CD4-positive, alpha-beta T cell treated with Interferon alpha-2 for 1 hour (primary cell): ENCODE data around the gene PPME1.

Source experiments
- DNase-seq, 2 donors: peaks; one replicate each; pipeline ENCODE4 v3.0.0-alpha.2; 2020 to 2022

The PPME1 gene

DNA sequence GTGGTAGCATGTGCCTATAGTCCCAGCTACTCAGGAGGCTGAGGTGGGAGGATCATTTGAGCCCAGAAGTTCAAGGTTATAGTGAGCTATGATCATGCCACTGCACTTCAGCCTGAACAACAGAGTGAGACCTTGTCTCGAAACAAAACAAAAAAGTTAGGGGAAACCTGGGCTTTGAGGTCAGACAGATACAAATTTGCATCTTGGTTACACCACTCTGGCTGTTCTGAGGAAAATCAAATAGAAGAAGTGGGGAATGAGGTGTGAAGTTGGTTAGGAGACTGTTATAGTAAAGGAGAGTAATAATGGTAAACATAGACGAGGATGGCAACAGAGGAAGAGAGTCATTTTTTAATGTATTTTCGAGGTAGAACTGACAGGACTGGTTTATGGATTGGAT is 62.6 kb downstream of the PPME1 start:
- DNase-seq, result no peak

DNA sequence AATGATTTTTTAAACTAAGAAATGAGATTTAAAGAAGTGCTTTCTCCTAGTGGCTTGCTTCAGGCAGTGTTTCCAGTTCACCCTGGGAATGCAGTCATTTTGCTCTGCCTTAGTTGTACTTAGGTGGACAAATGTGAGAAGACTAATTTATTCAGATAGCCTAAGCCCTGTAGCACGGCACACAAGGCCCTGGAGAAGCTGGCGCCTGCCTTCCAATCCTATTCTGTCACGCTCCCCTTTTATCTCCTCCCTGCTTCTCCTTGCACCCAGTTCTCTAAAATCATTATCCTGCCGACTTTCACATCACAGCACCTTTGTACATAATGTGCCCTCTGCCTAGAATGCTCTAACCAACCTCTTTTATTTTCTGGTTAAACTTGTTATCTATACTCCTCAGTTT is 64.0 kb downstream of the PPME1 start:
- DNase-seq, result no peak

DNA sequence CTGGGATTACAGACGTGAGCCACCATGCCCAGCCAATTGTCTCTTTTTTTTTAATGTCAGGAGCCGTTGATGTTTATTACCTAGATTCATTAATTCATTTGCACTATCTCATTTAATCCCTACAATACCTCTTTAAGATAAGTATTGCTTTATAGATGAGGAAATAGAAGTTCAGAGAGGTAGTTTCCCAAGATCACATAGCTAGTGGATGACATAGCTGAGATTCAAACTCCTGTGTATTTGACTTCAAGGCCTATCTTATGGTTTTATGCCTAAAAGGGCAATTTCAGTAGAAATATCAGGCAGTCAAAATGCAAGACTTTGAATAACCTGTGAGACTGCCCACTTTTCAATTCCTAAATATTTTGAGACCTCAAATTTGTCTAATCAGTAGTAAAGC is 66.5 kb downstream of the PPME1 start:
- no peak for DNase-seq

DNA sequence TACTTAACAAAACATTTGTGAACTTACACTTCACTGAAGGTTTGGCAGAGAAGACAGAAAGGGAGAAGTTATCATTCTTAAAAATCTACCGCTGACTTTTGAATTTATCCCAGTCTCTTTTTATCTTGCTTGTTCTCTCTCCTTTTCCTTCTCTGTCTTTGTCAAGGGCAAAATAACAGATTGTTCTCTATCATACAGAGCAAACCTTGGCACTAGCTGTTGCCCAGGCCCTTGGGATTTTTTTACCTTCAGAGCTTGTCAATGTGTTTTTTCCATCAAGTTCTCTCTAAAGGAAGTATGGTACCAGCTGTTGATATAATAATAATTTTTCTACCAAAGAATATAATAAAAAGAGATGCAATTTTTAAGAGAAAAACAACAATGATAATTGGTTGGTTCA is 67.2 kb downstream of the PPME1 start:
- no peak for DNase-seq

DNA sequence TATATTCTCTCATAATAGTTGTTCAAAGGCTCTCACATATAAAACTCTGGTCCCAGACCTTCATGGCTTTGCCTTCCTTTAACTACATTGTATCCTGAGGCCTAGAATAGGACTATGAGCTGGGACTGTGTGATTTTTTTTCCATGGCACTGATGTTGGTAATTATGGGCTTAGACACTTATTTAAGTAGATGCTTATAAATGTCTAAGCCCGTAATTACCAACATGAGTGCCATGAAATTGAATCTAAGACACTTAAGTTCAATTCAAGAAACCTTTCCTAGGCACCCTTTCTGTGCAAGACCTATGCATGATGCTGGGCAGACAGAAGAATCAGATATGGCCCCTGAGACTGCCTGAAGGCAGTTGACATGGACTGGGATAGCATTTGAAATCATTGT is 77.4 kb downstream of the PPME1 start:
- DNase-seq, result no peak

DNA sequence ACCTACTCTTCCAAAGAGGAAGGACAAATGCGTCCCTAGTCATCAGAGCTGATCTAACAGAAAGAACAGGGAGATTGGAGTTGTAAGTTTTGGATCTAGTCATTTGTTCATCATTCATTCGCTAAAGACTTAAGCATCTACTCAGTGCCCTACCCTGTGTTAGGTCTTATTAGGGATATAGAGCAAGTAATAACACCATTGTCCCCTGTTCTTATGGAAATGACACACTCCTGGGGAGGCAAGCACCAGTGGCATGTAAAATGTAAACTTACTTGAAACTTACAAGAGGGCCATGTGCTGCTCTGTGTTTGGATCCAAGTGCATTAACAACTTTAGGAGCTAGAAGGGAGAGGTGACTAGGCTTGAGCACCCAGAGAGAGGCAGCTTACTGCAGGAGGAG is 78.4 kb downstream of the PPME1 start:
- DNase-seq, result no peak

DNA sequence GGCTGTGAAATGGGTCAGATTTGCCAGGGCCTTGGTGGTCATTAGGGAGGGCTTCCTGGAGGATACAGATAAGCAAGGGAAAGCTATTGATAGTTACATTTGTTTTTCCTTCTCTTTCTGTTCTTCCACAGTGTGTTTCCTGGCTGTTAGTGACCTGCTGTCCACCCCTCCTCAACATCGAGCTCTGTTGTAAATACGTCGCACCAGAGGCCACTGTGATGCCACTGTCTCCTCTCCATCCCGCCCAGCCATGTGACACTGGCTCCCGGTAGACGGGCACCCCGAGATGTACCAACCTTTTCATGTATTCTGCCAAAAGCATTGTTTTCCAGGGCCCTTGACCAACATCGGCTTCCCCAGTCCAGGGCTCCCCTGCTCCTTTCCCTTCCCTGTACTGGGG is 82.3 kb downstream of the PPME1 start:
- DNase-seq, result no peak

DNA sequence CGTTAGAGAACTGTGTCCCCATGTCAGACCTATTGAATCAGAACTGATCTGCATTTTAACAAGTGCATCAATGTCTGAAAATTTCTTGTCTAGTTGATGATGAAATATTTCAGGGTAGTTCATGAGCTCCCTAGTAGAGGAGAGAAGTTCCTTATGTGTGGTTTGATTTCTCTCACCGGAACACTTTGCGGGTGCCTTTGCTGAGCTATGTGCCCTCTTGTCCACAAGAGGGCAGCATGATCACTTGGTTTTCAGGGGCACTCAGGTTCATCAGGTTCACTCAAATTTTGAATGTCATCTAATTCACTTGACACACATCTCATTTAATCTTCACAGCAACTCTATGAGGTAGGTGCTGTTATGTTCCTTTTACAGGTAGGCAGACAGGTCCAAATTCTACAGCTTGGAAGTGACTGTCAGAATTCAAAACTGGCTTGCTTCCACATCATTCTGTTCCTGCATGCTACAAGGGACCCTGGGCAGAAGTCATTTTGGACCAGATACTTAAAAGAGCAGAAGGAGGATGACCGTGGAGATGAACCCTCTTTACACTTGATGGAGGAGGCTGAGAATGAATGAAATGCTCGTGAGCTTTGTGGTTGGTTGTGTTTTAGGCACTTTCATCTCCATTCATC is 84.8 kb downstream of the PPME1 start:
- peak; percentile 56 to 64 for DNase-seq

DNA sequence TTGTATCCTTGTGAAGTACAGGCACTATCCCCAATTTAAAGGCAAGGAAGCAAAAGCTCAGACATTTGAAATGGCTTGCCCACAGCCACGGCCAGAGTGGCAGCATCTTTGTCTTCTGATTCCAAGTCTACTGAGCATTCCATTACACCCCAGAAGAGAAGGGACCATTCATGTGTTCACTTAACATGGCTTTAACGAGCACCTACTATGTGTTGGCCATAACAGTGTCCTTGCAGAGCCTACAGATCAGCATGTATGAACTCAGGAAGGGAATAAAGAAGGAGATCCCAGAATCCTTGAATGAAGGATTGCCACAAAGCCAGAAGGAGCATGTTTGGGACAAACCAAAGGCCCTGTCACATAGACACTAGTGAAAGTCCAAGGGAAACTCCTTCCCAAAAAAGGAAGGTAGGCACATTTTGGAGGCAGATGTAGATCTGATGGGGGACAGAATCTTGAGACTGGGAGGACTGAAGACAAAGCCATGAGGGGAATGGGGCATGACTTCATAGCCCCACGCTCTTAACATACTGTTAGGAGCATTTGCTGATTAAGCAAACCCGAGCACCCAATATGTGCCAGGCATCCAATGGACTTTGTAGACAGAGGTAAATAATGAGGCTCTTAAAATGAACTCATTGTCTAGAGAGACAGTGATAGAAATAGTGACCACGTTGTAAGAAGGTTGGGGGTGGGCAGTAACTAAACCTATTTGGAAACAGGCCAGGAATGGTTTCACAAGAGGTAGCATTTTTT is 85.5 kb downstream of the PPME1 start:
- no peak for DNase-seq

DNA sequence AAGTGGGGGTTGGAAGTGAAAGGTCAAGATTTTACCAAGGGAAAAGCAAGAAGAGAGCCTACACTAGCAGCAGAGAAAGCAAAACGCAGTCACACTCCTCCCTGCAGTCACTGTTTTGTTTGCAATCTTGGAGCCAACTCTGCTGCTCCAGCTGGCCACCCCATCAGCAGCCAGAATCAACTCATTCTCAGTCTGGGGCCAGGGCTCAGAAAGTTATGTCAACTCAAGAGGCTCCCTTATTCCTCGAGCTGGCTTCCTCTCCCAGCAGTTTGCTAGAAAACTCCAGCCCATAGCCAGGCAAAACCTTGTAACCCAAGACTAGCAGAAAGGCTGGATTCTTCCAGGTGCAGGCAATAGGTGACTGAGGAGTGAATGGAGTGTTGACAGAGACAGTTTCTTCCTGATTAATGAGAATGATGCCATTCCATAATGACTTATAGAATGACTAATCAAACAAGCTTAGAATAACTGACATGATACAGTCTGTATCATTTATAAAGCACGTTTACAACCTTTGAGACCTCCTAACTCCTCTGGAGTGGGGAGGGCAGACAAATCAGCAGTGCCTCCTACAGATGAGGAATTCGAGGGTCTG is 87.0 kb downstream of the PPME1 start:
- no peak for DNase-seq

DNA sequence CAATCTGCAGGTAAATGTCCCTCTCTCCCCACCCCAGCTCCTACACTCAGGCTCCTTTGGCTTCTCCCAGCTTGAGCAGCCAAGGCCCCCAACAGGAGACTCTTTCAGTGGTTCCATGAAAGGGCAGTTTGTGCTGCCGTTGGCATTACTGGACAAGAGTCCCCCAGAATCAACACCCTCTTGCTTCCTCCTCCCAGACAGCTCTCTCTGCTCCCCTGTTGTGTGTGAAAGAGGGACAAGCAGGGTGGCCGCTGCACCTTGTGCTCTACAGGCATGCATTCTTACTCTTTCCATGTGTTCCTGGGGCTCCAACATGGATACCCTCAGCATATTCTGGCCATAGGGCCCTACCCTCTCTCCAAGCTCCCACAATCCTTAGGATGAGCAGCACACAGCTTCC is 91.6 kb downstream of the PPME1 start:
- DNase-seq, result no peak

DNA sequence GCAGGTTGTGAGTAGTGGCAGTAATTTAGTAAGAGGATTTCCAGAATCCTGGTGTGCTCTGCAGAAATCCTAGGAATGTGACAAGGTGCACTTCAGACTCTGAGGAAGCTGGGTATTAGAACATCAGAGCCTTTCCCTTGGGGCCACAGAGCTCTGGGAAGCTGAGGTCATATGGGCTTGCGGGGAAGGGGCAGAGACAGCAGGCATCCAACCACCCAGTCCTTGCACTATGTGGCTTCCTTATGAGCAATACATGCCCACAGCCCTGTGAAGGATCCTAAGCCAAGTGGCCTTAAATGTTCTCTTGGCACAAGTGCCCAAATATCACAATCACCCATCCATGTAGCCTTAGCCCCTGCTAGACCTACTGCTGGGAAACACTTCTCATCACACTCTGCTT is 94.2 kb downstream of the PPME1 start:
- no peak for DNase-seq

DNA sequence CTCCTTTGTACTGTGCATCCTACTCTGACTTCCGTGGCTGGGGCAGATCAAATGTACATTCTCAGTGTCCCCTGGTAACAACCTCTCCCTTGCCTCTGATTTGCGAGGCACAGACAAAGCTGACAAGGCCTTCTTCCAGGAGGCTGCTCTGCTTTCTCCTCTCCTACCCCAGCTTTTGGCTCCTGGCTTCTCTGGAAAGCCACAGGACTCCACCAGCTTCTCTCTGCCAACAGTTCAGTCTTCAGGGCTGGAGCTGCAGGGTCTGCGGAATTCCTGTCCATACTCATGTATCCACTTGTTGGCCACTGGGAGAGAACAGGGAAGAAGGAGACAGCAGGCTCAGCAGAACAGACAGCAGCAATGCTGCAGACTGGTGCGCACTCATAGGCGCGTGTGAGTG is 95.9 kb downstream of the PPME1 start:
- no peak for DNase-seq

DNA sequence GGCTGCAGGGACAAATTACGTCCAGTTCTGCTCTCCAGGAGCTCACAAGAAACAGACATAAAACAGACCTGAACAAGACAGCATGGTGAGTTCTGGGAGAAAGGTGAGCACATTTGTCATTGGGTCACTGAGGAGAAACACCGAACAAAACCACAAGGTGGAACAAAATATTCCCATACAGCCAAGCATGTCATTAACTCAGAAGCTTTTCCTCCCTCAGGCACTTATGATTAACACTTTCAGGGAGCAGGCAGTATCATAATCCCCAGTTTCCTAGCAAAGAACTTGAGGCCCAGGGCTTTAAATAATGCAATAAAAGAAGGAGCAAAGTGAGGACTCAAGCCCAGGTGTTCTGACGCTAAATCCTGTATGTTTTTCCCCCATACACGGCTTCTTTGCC is 97.4 kb downstream of the PPME1 start:
- no peak for DNase-seq

DNA sequence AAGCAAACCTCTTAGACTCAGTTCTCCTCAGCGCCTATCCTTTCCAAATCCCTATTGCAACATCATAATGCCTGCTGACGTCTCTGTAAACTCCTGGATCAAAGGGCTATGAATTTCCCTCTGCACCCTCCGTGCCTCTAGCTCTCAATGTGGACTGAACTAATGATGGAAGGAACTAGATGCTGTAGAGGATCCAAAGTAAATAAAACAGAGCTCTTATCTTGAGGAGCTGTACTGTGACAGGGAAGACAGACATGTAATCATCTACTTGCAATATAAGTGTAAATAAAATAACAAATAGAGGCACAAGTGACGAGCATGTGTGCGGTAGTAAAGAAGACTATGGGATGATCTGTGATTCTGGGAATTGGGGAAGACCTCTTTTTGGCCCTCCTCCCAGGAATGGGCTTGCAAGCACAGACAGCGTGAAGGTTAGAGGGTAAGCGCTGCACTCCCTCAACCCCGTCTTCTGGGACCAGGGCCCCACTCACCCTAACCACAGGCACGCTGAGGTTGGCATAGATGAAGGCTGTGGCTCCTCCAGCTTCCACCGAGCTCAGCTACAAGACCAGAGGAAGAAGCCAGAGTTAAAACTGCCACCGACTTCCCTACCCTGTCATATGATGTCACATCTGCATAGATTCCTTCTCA is 98.2 kb downstream of the PPME1 start:
- DNase-seq, result no peak

DNA sequence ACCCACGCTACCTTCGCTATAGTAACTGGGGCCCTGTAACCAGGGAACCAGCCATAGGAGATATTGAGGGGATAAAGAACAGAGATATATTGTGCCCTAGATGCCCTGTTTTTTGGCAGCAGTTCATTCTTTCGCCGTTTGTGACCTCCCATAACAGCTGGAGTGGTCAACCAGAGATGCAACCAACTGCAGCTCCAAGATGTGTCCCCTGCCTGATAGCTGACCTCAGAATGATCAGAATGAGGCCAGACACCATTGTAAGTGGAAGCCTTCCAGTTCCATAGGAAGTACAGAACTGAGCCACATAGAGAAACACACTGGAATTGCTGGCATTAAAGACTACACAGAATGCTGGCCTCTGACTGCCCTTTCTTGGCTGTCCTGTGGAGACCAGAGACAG is 101.2 kb downstream of the PPME1 start:
- no peak for DNase-seq

DNA sequence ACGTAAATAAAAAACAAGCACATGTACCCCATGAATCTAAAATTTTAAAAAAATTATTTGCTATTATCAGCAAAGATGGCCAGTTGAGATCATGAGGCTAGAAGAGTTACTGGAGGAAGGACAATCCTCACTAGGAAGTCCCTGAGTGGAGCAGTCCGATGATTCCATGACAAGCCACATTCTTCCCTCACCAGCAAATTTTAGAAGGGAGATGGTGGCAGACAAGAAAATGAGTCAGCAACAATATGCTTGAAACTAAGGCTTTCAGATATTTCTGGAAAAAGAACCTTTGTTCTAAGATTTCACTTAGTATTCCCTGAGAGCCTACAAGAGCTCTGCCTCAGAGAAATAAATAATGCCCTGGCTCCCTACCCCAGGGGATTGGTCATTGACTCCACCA is 105.5 kb downstream of the PPME1 start:
- no peak for DNase-seq

DNA sequence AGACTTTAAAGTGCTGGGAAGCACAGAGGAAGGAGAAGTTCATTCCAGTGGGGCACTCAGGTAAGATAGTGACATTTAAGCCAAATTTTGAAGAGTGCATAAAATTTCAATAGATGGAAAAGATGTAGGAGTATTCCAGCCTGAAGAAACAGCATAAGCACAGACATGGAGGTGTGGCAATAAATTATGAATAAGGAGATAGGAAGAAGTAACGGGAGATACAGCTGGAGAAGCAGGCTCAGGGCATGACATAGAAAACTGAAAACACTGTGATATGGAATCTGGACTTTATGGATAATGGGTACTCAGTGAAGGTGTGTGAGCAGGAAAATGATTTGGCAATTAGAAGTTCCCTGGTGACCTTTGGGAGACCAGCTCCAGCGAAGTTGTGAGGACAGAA is 107.0 kb downstream of the PPME1 start:
- DNase-seq, result no peak

DNA sequence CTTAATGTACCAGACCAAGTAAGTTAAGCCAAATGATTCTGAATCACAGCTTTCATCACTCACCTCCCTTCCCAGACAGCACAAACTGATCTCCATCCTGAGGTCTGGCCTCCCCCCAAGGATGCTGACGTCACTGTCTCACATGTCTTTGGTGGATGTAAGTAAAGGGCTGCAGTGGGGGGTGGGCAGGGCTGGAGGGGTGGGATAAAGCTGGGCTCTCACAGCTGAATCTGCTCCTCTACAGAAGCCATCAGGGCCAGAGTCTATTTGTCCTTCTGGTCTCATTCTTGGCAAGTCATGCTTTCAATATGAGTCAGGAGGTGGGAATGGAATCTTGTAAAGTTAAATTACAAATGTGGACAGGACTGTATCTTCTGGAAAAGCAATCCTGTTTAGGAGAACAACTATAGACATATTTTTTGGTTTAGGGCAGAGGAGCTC is 107.7 kb downstream of the PPME1 start:
- DNase-seq, result no peak

DNA sequence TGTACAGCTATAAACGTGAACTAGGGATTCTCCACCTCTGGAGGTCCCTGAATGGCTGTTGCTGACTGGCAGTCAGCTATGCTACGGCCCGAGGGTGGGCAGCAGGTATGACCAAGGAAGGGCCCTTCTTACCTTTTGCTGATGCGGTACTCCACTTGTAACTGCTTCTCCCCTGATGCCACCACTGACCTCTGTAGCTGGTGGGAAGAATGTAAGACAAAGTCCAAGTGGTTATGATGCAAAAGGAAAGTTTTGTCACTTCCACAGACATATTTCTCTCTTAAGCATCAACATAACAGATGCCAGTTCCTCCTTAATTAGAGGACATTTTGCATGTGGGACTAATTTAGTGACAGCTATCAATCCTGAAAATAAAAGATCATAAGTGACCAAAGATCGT is 108.2 kb downstream of the PPME1 start:
- DNase-seq, result no peak

DNA sequence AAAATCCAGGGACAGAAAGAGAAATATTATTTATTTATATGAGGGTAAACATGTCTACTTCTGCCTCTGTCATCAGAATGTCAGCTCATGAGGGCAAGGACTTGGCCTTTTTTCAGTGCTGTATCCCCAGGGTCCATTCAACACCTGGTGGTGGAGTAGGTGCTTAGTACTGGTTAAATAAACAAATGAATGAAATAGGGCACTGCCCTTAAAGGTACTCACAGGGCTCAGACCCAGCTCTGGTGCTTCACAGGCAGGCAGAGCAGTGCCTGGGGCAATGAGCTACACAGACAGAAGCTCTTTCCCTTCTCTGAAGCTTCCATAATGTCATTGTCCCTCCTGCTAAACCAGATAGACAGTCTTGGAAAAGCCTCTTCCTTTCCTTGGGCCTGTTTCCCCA is 109.4 kb downstream of the PPME1 start:
- no peak for DNase-seq

DNA sequence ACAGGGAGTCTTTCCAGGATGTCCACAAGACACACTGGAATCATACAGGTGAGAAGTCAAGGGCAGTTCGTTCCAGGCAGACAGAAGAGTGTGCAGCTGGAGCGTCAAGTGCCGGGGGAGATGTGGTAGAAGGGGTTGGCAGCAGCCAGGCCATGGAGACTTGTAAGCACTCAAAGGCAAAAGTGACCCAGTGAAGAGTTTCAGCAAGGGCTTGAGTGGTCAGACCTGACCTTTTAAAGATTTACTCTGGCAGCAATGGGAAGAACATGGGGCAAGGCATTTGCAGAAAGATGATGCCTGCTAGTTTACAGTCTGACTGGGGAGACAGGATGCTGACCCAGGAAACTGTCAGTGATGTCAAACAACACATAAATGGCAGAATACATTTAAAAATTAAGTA is 111.3 kb downstream of the PPME1 start:
- no peak for DNase-seq

DNA sequence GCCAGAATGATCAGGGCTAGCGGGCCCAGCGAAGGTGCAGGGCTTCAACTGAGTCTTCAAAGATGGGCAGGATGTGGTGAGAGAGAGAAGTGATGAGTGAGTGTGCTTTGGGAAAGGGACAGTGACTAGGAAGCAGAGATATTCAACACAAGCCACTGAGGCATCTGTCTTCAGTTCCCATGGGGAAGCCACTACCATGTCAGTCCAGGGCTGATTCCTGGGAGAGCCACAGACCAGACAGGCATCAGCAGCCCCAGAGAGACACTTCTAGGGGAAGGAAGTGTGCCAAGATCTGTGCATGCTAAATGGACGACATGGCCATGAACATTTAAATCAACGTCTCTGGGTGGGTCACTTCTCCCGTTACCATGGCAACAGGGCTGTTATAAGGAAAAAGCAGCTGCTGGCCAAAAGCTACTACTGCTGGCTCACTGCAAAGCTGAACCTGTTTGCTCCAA is 111.9 kb downstream of the PPME1 start:
- no peak for DNase-seq
